GM18951 (cell line): ENCODE results near the gene KCNT2.
"Not testable (repeated sequence)": the region's sequence is repeated elsewhere in the genome, so short reads cannot be mapped to it uniquely, and the experiment has no call there.

Source experiments
- POLR2A ChIP-seq: IDR thresholded peaks from 4 replicates; pipeline ENCODE4 v1.6.1; 2011; ENCODE audit warnings: mild to moderate bottlenecking; ENCODE audit not compliant: insufficient read length, insufficient read depth; ENCODE audit errors: extremely low read depth
- in situ Hi-C: fragments of 300-500 bp; cut with MboI; formaldehyde crosslinking; loops from one replicate; pipeline ENCODE4 v1.12.0; 2022; ENCODE audit warnings: low sequenced_read_pairs, mixed read lengths, inconsistent platforms; ENCODE audit not compliant: unreplicated experiment

The KCNT2 gene

DNA sequence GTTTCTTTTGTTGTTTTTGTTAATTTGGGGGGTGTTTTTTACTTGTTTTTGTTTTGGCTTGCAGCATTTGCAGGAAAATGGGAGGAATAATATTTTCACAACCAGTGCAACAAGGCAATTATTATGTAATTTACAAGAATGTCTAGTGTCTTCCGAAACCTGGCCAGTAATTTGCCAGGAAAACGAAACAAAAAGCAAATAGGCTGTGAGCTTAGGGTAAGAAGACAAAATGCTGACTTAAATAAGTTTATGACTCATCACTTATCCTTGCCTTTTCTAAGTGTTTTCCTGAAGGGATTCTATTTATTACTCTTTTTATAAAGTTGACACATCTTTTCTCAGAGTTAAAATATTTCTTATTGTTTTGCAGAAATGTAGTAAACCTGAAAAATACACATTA is 49.8 kb downstream of the KCNT2 start:
- TF ChIP-seq POLR2A: no peak
- in situ Hi-C loops: no loop called here

DNA sequence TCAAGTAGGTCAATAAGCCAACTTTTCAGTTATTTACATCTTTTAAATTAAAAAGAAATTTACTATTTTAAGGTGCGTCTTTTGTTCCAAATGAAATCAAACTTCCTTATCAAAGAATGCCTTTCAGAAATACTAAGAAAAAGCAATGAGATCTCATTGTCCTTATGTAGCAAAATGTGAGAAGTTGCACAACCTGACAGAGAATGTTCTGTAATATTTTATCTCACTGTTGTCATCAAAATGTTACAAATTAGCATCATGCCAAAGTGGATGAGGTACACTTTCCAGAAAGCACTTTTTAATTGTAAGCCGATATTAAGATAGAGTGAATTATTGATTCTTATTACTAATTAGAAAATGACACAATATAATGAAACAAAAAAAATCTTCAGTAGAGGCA is 50.4 kb downstream of the KCNT2 start:
- TF ChIP-seq POLR2A: no peak
- in situ Hi-C loops: no loop called here

DNA sequence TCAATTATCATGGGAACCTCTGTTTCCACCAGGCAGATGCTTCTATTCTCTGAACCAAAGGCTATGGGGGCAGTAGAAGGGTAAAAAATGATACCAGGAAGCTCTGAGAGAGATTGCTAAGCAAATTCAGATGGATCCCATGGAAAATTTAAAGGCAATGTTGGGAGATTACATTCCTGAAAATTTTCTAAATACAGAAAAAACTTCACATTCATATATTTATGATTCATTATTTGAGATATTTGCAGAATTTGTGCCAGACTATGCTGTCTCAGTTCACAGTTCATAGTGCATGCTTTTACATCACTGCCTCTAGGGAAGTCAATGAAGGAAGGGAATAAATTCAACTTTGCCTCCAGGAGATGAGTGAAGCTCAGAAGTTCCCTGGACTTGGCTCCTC is 57.5 kb downstream of the KCNT2 start:
- no peak for TF ChIP-seq POLR2A
- in situ Hi-C loops: no loop called here

DNA sequence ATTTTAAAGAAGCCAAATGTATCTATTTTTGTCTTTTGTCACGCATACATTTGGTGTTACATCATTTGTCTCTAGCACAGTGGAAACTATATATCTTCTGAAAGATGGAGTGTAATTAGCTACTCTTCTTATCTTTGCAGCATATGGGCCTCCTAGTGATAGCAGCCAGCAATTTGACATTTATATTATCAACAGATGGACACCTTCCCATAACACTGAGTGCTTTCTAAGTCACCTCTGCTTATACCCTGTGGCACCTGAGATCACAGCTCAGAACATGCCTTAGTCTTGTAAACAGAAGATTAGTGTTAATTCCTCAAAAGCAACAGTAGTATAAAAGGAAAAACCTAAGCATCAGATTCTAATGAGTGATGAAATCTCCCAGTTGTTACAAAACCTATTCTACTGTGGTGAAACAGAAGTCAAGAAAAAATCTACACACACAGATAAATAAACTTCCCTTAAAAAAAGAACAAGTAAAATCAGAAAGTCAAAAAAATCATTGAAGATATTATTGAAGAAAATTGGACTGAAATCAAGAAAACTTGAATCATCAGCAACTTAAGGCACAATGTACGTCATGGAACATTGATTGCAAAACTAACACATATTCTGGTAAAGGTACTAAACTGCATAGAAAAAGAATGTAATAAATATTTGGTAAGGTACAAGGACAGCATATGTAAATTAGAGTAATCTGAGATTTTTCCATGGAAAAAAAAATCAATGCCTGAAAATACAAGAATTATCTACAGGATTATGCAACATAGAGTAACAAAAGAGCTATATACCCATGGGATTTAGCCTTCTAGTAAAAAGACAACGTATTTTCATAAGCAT is 61.7 kb downstream of the KCNT2 start:
- in situ Hi-C loops: no loop called here
- TF ChIP-seq POLR2A: no peak

DNA sequence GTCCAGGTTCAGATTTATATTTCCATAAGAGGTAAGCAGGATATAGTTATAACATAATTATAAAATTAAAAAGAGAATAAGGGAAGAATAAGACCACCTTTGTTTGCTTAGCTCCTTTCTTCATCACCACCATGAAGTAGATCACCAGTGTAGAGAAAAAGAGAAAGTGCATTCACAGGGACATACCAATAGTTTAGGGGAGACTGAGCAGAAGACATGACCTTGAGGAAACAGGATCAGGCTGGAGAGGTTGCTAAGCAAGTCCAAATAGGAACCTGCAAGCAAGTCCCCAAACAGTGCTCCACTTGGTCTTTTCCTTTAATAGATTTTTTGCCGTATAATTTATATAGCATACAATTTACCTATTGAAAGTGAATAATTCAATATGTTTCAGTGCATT is 63.0 kb downstream of the KCNT2 start:
- in situ Hi-C loops: no loop called here

DNA sequence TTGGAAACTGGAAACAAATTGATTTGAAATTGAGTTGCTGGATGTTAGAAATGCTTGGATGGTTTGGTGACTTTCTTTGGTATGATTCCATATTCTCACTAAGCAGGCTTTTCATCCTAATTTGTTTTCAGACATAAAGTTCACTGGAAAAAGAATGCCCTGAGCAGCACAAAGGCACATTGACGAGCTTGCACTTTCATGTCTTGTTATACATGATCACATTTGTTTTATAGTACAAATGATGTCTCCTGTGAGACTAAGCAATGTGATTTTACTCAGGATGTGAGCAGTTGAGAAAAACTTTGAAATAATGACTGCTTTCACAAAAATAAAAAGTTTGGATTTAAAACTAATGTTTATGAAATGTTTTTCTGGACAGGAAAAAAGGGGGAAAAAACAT is 63.6 kb downstream of the KCNT2 start:
- TF ChIP-seq POLR2A: no peak
- in situ Hi-C loops: no loop called here

More for the DNA sequence above, 63.0 kb downstream of the KCNT2 start:
- TF ChIP-seq POLR2A: no peak

DNA sequence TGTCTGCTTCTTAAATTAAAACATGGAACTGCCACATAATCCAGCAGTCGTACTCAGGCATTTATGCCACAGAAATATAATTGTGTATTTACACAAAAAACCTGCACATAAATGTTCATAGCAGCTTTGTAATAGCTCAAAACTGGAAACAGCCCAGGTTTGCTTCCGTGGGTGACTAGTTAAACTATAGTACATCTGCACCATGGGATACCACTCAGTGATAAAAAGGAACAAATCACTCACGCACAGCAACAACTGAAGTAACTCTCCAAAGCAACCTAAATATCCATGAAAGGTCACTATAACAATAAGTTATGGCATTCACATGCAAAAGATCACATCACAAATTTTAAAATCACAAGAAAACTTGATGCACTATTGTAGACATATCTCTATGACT is 64.4 kb downstream of the KCNT2 start:
- TF ChIP-seq POLR2A: no peak
- in situ Hi-C loops: no loop called here

DNA sequence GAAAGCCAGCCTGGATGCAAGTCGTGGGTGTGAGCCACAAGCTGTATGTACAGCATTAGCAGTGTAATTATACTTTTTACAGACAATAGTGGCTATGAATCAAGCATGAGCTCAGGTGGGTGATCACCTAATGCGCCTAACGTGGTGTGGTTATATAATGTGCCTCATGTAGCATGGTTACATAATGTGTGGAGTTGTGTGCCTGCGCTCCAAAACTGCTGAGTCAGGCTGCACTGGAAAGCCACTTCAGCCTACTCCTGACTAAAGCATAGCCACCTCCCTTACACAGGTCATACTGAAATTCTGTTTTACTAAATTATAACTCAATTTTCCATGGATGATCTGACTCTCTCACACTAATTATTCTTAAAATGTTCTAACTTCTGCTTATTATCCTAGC is 69.8 kb downstream of the KCNT2 start:
- TF ChIP-seq POLR2A: no peak
- in situ Hi-C loops: no loop called here

DNA sequence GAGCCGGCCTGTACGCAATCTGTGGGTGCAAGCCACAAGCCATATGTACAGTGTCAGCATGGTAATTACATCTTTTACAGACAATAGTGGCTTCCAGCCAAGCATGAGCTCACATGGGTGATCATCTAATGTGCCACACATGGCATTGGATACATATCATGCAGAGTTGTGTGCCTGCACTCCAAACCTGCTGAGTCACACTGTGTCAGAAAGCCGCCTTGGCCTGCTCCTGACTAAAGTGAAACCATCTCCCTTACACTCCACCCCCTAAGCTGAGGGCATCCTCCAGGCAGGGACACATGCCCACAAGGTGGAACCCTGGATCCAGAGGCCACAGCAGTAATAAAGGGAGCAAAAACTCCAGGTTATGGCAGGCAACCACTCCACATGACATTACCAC is 72.5 kb downstream of the KCNT2 start:
- in situ Hi-C loops: no loop called here
- no peak for TF ChIP-seq POLR2A

DNA sequence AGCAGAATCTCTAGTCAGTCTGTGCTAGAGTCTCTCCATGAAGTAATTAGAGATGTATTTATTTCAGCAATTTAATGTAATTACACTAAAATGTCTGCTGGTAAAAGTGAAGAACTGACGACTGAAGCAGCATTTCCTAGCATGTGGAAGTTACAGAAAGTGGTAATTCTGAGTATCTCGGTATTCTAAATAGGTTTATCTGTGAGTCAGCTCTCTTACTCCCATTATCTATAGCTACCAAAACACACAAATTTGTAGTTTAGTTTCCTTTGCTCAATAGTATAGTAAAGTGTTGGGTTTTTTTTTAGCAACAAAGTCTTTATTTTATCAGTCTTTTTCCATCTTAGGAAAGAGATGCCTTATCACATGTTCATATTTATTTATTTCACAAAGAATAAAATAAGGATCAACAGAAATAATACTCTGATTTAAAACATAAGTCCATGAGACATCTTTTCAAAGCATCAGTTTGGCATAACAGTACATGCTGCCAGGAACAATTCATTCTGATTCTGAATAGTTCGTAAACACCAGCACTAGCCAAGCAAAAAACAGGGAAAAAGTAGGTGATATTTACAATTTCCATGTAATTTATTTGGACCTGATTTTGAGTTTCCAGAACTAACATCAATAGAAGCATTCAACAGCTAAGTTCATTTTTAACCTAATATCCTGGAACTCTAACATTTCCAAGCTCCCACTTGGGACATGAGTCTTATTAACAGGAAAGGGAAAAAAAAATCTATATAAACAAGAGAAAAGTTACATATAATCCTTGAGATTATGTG is 76.3 kb downstream of the KCNT2 start:
- TF ChIP-seq POLR2A: no peak
- in situ Hi-C loops: no loop called here

DNA sequence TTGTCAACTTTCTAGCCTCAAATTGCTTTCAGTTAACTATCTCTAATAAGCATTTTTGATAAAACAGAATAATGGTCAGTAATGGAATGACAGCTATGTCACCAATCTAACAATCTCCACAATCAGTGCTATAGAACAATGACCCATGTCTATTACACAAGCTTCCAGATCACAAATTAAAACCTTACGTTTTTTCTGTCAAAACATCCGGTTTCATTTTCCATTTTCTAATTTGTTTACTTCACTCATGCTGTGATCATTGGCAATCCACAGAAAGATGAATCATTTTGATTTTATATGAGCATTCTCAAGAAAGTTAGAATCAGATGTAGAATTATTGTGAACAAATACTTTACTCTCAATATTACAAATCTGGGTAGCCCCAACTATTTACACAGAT is 80.3 kb downstream of the KCNT2 start:
- in situ Hi-C loops: no loop called here
- TF ChIP-seq POLR2A: no peak

DNA sequence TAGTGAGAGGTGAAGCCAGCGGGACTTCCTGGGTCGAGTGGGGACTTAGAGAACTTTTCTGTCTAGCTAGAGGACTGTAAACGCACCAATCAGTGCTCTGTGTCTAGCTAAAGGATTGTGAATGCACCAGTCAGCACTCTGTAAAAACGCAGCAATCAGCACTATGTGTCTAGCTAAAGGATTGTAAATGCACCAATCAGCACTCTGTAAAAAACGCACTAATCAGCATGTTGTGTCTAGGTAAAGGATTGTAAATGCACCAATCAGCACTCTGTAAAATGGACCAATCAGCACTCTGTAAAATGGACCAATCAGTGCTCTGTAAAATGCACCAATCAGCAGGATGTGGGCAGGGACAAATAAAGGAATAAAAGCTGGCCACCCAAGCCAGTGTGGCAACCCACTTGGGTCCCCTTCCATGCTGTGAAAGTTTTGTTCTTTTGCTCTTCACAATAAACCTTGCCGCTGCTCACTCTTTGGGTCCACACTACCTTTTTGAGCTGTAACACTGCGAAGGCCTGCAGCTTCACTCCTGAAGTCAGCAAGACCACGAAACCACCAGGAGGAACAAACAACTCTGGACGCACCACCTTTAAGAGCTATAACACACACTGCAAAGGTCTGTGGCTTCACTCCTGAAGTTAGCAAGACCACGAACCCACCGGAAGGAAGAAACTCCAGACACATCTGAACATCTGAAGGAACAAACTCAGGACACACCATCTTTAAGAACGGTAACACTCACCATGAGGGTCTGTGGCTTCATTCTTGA is 85.5 kb downstream of the KCNT2 start:
- in situ Hi-C loops: not testable (repeated sequence)

DNA sequence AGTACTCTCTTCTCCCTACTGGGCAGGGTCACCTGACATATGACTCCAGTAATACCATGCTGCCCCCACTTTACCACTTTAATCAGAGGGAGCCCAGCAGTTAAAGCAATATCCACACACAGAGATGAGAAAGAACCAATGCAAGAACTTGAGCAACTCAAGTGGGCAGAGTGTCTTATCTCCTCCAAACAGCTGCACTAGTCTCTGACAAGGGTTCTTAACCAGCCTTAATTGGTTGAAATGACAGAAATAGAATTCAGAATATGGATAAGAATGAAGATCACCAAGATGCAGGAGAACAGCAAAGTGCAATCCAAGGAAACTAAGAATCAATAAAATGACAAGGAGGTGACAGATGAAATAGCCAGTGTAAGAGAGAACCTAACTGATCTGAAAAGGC is 91.0 kb downstream of the KCNT2 start:
- in situ Hi-C loops: no loop called here
- TF ChIP-seq POLR2A: no peak
